HCT116 (cell line): ENCODE data around the gene CFAP46.

Experiments used
- EZH2phosphoT487 ChIP-seq: fragments of 200-600 bp; IDR thresholded peaks from 2 replicates; pipeline ENCODE4 v1.6.1; 2018; ENCODE audit warnings: antibody characterized with exemption, borderline replicate concordance
- FOSL1 ChIP-seq: IDR thresholded peaks from 2 replicates; pipeline ENCODE4 v1.6.1; 2012; ENCODE audit warnings: low read depth
- POLR2A ChIP-seq: IDR thresholded peaks from 2 replicates; pipeline ENCODE4 v1.7.0; 2011; ENCODE audit warnings: borderline replicate concordance; ENCODE audit not compliant: insufficient read depth, insufficient read length; ENCODE audit errors: extremely low read depth
- POLR2AphosphoS5 ChIP-seq: IDR thresholded peaks from 2 replicates; pipeline ENCODE4 v1.6.1; 2011; ENCODE audit warnings: mild to moderate bottlenecking, low read depth, low read length, moderate library complexity
- RAD21 ChIP-seq: IDR thresholded peaks from 2 replicates; pipeline ENCODE4 v1.6.1; 2012; ENCODE audit warnings: low read depth, mild to moderate bottlenecking
- YY1 ChIP-seq: IDR thresholded peaks from 2 replicates; pipeline ENCODE4 v1.6.1; 2011; ENCODE audit warnings: low read length, low read depth, moderate library complexity, mild to moderate bottlenecking; ENCODE audit not compliant: insufficient replicate concordance; ENCODE audit errors: extremely low read depth
- TF ChIP-seq, protein P1 (sequence below): IDR thresholded peaks from 2 replicates; pipeline ENCODE4 v1.6.1; 2012; ENCODE audit warnings: low read depth
- TF ChIP-seq, protein P2 (sequence below): IDR thresholded peaks from 2 replicates; pipeline ENCODE4 v1.6.1; 2012
- TF ChIP-seq, protein P3 (sequence below), 3 experiments: fragments of 200-600 bp in 1 of 3; sonication (generic) in 1 of 3; IDR thresholded peaks in 2 of 3; conservative IDR thresholded peaks in 1 of 3; 2 replicates each; pipeline ENCODE4 v1.5.1; 2012 to 2017; ENCODE audit warnings: low read depth in 2 of 3, low read length in 2 of 3, antibody characterized with exemption in 1 of 3, borderline replicate concordance in 1 of 3, control low read depth in 1 of 3, mild to moderate bottlenecking in 1 of 3, mixed read lengths in 1 of 3, mixed run types in 1 of 3, moderate library complexity in 1 of 3; ENCODE audit not compliant: insufficient read depth in 1 of 3
- TF ChIP-seq, protein P4 (sequence below): IDR thresholded peaks from 2 replicates; pipeline ENCODE4 v1.6.1; 2012

DNA sequence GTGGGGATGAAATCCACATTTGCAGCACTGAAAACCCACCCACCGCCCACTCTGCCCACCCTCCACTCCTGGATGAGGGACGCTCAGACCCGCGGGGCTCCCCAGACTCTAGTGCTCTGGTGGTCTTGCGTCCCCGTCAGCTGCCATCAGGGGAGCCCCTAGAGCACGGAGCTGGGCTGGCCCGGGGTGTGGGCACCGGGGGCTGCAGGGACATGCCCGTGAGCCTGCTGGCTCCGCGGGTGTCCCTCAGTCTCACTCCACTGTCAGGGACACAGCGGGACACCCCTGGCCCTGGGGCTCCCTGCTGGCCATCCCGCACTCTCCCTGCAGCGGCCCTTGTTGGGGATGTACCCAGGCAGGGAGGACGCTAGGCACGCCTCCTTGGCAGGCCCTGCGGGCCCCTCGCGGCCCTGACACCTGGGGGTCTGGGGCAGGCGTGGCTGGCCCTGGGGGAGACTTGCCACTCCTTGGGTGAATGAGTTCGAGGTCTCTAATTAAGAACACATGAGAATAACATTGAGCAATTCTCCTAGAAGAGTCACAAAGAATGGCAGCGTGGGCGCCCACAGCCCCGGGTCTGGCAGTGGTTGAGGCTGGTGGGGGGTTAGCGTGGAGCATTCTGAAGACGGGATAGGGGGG lies 64.2 kb downstream of the CFAP46 start:
- TF ChIP-seq EZH2phosphoT487 (no peak), POLR2AphosphoS5 (no peak), YY1 (no peak), RAD21 (no peak), FOSL1 (no peak), POLR2A (no peak)
- TF ChIP-seq, protein P1, sequence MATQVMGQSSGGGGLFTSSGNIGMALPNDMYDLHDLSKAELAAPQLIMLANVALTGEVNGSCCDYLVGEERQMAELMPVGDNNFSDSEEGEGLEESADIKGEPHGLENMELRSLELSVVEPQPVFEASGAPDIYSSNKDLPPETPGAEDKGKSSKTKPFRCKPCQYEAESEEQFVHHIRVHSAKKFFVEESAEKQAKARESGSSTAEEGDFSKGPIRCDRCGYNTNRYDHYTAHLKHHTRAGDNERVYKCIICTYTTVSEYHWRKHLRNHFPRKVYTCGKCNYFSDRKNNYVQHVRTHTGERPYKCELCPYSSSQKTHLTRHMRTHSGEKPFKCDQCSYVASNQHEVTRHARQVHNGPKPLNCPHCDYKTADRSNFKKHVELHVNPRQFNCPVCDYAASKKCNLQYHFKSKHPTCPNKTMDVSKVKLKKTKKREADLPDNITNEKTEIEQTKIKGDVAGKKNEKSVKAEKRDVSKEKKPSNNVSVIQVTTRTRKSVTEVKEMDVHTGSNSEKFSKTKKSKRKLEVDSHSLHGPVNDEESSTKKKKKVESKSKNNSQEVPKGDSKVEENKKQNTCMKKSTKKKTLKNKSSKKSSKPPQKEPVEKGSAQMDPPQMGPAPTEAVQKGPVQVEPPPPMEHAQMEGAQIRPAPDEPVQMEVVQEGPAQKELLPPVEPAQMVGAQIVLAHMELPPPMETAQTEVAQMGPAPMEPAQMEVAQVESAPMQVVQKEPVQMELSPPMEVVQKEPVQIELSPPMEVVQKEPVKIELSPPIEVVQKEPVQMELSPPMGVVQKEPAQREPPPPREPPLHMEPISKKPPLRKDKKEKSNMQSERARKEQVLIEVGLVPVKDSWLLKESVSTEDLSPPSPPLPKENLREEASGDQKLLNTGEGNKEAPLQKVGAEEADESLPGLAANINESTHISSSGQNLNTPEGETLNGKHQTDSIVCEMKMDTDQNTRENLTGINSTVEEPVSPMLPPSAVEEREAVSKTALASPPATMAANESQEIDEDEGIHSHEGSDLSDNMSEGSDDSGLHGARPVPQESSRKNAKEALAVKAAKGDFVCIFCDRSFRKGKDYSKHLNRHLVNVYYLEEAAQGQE, result no peak
- TF ChIP-seq, protein P2, sequence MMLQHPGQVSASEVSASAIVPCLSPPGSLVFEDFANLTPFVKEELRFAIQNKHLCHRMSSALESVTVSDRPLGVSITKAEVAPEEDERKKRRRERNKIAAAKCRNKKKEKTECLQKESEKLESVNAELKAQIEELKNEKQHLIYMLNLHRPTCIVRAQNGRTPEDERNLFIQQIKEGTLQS, result no peak
- TF ChIP-seq, protein P3, sequence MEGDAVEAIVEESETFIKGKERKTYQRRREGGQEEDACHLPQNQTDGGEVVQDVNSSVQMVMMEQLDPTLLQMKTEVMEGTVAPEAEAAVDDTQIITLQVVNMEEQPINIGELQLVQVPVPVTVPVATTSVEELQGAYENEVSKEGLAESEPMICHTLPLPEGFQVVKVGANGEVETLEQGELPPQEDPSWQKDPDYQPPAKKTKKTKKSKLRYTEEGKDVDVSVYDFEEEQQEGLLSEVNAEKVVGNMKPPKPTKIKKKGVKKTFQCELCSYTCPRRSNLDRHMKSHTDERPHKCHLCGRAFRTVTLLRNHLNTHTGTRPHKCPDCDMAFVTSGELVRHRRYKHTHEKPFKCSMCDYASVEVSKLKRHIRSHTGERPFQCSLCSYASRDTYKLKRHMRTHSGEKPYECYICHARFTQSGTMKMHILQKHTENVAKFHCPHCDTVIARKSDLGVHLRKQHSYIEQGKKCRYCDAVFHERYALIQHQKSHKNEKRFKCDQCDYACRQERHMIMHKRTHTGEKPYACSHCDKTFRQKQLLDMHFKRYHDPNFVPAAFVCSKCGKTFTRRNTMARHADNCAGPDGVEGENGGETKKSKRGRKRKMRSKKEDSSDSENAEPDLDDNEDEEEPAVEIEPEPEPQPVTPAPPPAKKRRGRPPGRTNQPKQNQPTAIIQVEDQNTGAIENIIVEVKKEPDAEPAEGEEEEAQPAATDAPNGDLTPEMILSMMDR (IDR thresholded peaks at IDR 0.05 in 2 of 3, conservative IDR thresholded peaks at IDR 0.05 in 1 of 3; ENCODE audit: borderline replicate concordance in 1 of 3, insufficient read depth in 1 of 3, low read depth in 2 of 3, low read length in 2 of 3), result no peak
- TF ChIP-seq, protein P4, sequence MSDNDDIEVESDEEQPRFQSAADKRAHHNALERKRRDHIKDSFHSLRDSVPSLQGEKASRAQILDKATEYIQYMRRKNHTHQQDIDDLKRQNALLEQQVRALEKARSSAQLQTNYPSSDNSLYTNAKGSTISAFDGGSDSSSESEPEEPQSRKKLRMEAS, result no peak
